Embryonic facial prominence (tissue), 1 donor: ENCODE results near the gene PKHD1.

Source experiments
- DNase-seq: peaks from one replicate; pipeline ENCODE4 v3.0.0-alpha.2; 2016; ENCODE audit errors: extremely low spot score

PKHD1 gene

GRCh38 chr6:52103623-52104022 lies 16.2 kb upstream of the PKHD1 start:
- DNase-seq: no peak

GRCh38 chr6:52102405-52102804 lies 15.0 kb upstream of the PKHD1 start:
- no peak for DNase-seq

GRCh38 chr6:52098721-52099120 lies 11.3 kb upstream of the PKHD1 start:
- no peak for DNase-seq

- no peak for DNase-seq
Observed at GRCh38 chr6:52089758-52090348, 2.4 kb upstream of the PKHD1 start.

GRCh38 chr6:52086741-52087140 lies 672 bp downstream of the PKHD1 start:
- DNase-seq: no peak

GRCh38 chr6:52081237-52081636 lies 6.2 kb downstream of the PKHD1 start:
- no peak for DNase-seq

GRCh38 chr6:52077961-52078625 lies 9.3 kb downstream of the PKHD1 start:
- no peak for DNase-seq

GRCh38 chr6:52077180-52077884 lies 10.1 kb downstream of the PKHD1 start:
- no peak for DNase-seq

- no peak for DNase-seq
Observed at GRCh38 chr6:52076791-52077179, 10.6 kb downstream of the PKHD1 start.

- no peak for DNase-seq
Observed at GRCh38 chr6:52074716-52075115, 12.7 kb downstream of the PKHD1 start.

GRCh38 chr6:52074155-52074554 lies 13.3 kb downstream of the PKHD1 start:
- DNase-seq: no peak

- no peak for DNase-seq
Observed at GRCh38 chr6:52065621-52066020, 21.8 kb downstream of the PKHD1 start.

- peak; percentile 7 for DNase-seq
Observed at GRCh38 chr6:52063584-52064344, 23.6 kb downstream of the PKHD1 start.

GRCh38 chr6:52061481-52061880 lies 25.9 kb downstream of the PKHD1 start:
- no peak for DNase-seq

- DNase-seq: no peak
Observed at GRCh38 chr6:52059821-52060220, 27.6 kb downstream of the PKHD1 start.

GRCh38 chr6:52055451-52055850 lies 32.0 kb downstream of the PKHD1 start:
- DNase-seq: no peak

- no peak for DNase-seq
Observed at GRCh38 chr6:52053038-52053695, 34.2 kb downstream of the PKHD1 start.

GRCh38 chr6:52050051-52050405 lies 37.4 kb downstream of the PKHD1 start:
- no peak for DNase-seq

GRCh38 chr6:52049252-52050050 lies 38.0 kb downstream of the PKHD1 start:
- peak; percentile 7 for DNase-seq

- DNase-seq: no peak
Observed at GRCh38 chr6:52046456-52046855, 41.0 kb downstream of the PKHD1 start.

- DNase-seq: no peak
Observed at GRCh38 chr6:52045481-52045880, 41.9 kb downstream of the PKHD1 start.
